Panc1 (cell line): ENCODE data around the gene CCDC50. TPM values are rescaled to one million over a fixed set of nuclear protein-coding genes. Genes with fewer than 3 reads are reported as not detected.

ENCODE experiments used
- ATAC-seq: fragments of 200-7000 bp; cut with Tn5 transposase; 2 replicates; pipeline ENCODE4 v1.9.1; 2020; ENCODE audit warnings: mild to moderate bottlenecking, moderate library complexity
- BruUV-seq: library from RNA; stranded (reverse); fragments of 400-500 nt; replicated peaks from 2 replicates; lab custom pipeline; 2021; lab: Mats Ljungman, UMichigan
- CTCF ChIA-PET: fragments of 300-600 bp; sonication (Branson Sonifier 250); formaldehyde crosslinking; loops from one replicate; lab custom pipeline; 2022; ENCODE audit warnings: antibody characterized with exemption; lab: Charles Lee
- POLR2A ChIA-PET: fragments of 300-600 bp; sonication (Branson Sonifier 250); formaldehyde crosslinking; loops from one replicate; lab custom pipeline; 2022; ENCODE audit warnings: antibody characterized with exemption; lab: Charles Lee
- DNase-seq: peaks from one replicate; pipeline ENCODE4 v3.0.0-alpha.2; 2010; ENCODE audit warnings: low read depth, low spot score
- H3K27ac ChIP-seq: 2 replicates; pipeline ENCODE4 v1.5.1; 2011; ENCODE audit warnings: mild to moderate bottlenecking, low read length, inconsistent platforms
- H3K27me3 ChIP-seq: fragments of 200-500 bp; sonication (Bioruptor generic); 2 replicates; pipeline ENCODE4 v1.6.0; 2014; ENCODE audit warnings: low read length, inconsistent platforms; ENCODE audit not compliant: control insufficient read depth, insufficient read depth
- H3K36me3 ChIP-seq: fragments of 200-500 bp; sonication (Bioruptor generic); 2 replicates; pipeline ENCODE4 v1.5.1; 2014; ENCODE audit warnings: inconsistent platforms, mild to moderate bottlenecking, low read length, moderate library complexity; ENCODE audit not compliant: control insufficient read depth, insufficient read depth
- H3K4me1 ChIP-seq: 2 replicates; pipeline ENCODE4 v1.5.1; 2011; ENCODE audit warnings: inconsistent platforms, mild to moderate bottlenecking, low read length, moderate library complexity; ENCODE audit not compliant: control insufficient read depth, insufficient read depth
- H3K4me3 ChIP-seq, 2 experiments: 2 replicates each; pipeline ENCODE4 v1.5.1; 2011 to 2012; ENCODE audit warnings: low read depth in 2 of 2, low read length in 2 of 2, mild to moderate bottlenecking in 2 of 2, inconsistent platforms in 1 of 2, moderate library complexity in 1 of 2
- H3K9me3 ChIP-seq: fragments of 200-500 bp; sonication (Bioruptor generic); 2 replicates; pipeline ENCODE4 v1.5.1; 2014; ENCODE audit warnings: low read depth, mild to moderate bottlenecking, inconsistent platforms, low read length, moderate library complexity; ENCODE audit not compliant: control insufficient read depth, insufficient read depth
- CTCF ChIP-seq: fragments of 450-650 bp; IDR thresholded peaks from 2 replicates; pipeline ENCODE4 v1.5.1; 2017; ENCODE audit warnings: mild to moderate bottlenecking
- POLR2AphosphoS5 ChIP-seq: IDR thresholded peaks from 2 replicates; pipeline ENCODE4 v1.6.1; 2012; ENCODE audit warnings: mild to moderate bottlenecking, low read depth, low read length, moderate library complexity
- REST ChIP-seq, 2 experiments: IDR thresholded peaks; 2 replicates each; pipeline ENCODE4 v1.6.1; 2011 to 2012; ENCODE audit warnings: low read depth in 2 of 2, control low read depth in 1 of 2, low read length in 1 of 2, mild to moderate bottlenecking in 1 of 2, moderate library complexity in 1 of 2; ENCODE audit not compliant: insufficient read depth in 1 of 2
- SIN3A ChIP-seq: IDR thresholded peaks from 2 replicates; pipeline ENCODE4 v1.6.1; 2012; ENCODE audit warnings: low read depth, mild to moderate bottlenecking, low read length, moderate library complexity, borderline replicate concordance; ENCODE audit not compliant: insufficient read depth
- TCF7L2 ChIP-seq: IDR thresholded peaks from 2 replicates; pipeline ENCODE4 v1.6.1; 2011; ENCODE audit warnings: mild to moderate bottlenecking, low read depth, low read length, inconsistent platforms
- in situ Hi-C: cut with HindIII; loops from 2 replicates; pipeline ENCODE4 v1.10.0; 2016; ENCODE audit warnings: low sequenced_read_pairs, low pct_unique_long_range_greater_than_20kb
- intact Hi-C: fragments of 100-400 bp; cut with micrococcal nuclease; formaldehyde crosslinking; loops from one replicate; pipeline ENCODE4 v1.10.0; 2022; ENCODE audit not compliant: unreplicated experiment
- total RNA-seq: library from RNA; stranded (reverse); gene quantifications from one replicate; pipeline ENCODE4 v1.2.1, GENCODE V29; 2021; ENCODE audit not compliant: unreplicated experiment

The CCDC50 gene
- total RNA-seq, 1 experiment from 2014 or later, result 89.3 TPM

- ATAC-seq (no peak), DNase-seq (no peak)
- no peak overlapping the region for H3K27ac ChIP-seq
- H3K4me1 ChIP-seq, result no peaks in the 10 kb centered on the region
- TF ChIP-seq SIN3A, result no peak
- TF ChIP-seq REST (IDR thresholded peaks at IDR 0.05; ENCODE audit: insufficient read depth in 1 of 2, low read depth in 2 of 2, low read length in 1 of 2), result no peak
- no peak for TF ChIP-seq TCF7L2
- TF ChIP-seq CTCF, result no peak
- TF ChIP-seq POLR2AphosphoS5, result no peak
- in situ Hi-C loops (no loop called here), intact Hi-C loops (no loop called here)
- POLR2A ChIA-PET, result no interaction called here
- CTCF ChIA-PET, result no interaction called here
- no peak overlapping the region for H3K4me3 ChIP-seq
- no TSS peak for BruUV-seq
- H3K9me3 ChIP-seq, result no peaks in the 10 kb centered on the region
- H3K27me3 ChIP-seq, result no peaks in the 10 kb centered on the region
- peaks cover 12% of the 10 kb centered on the region for H3K36me3 ChIP-seq
These were observed 34.0 kb downstream of the CCDC50 start for GRCh38 chr3:191363221-191363620.

GRCh38 chr3:191366675-191367074, 37.5 kb downstream of the CCDC50 start:
- no peak for DNase-seq
- in situ Hi-C loops, result no loop called here
- Histone ChIP-seq H3K27me3 (no peaks in the 10 kb centered on the region), H3K4me3 (no peak overlapping the region), H3K27ac (no peak overlapping the region), H3K36me3 (peaks cover 20% of the 10 kb centered on the region), H3K4me1 (no peaks in the 10 kb centered on the region; the same call in 1 of the 2 replicates), H3K9me3 (no peaks in the 10 kb centered on the region)
- ATAC-seq, result no peak
- TF ChIP-seq CTCF (no peak), TCF7L2 (no peak), POLR2AphosphoS5 (no peak), SIN3A (no peak), REST (IDR thresholded peaks at IDR 0.05; ENCODE audit: insufficient read depth in 1 of 2, low read depth in 2 of 2, low read length in 1 of 2) (no peak)
- ChIA-PET POLR2A (no interaction called here), CTCF (no interaction called here)
- intact Hi-C loops, result no loop called here
- BruUV-seq, result no TSS peak
